Measurements from ENCODE around the gene DLGAP1.

GRCh38 chr18:4417714-4418113, 37.4 kb downstream of the DLGAP1 start:
- TF ChIP-seq CTCF (IDR thresholded peaks at IDR 0.05; ENCODE audit: low read length) (no peak), EZH2 (IDR thresholded peaks at IDR 0.05; ENCODE audit: borderline replicate concordance, low read length) (no peak)

Data from OCI-LY1 (cell line).